Measurements from ENCODE around the gene ASXL2. TPM values are rescaled to one million over a fixed set of nuclear protein-coding genes. Genes with fewer than 3 reads are reported as not detected.

ASXL2 gene
- total and polyA plus RNA-seq, 2 of the 13 experiments (the other 11 are each of a cell fraction or from before 2014, with no cell fraction given): 12.1 to 19.2 TPM

DNA sequence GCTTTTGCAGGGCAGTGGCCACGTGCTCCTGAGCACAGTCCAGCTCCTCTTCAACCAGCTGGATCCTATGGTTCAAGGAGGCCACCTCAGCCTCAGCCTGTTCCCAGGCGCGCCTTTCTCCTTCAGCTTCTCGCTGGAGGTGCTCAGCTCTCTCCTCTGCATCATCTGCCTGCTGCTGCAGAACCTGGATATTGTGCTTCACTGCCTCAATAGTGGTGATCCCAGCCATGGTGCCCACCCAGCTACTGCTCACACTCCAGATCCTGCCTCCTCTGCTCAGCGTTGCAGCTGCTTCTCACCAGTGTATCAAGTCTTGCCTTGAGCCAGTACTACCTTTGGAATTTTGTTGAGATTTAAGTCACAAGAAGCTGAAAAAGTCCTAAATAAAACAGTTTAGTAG, 67.9 kb downstream of the ASXL2 start (continued):
- TF ChIP-seq CREM (IDR thresholded peaks at IDR 0.05): no peak
- no peak for TF ChIP-seq CREM (CRISPR knock-in tag; IDR thresholded peaks at IDR 0.05)

DNA sequence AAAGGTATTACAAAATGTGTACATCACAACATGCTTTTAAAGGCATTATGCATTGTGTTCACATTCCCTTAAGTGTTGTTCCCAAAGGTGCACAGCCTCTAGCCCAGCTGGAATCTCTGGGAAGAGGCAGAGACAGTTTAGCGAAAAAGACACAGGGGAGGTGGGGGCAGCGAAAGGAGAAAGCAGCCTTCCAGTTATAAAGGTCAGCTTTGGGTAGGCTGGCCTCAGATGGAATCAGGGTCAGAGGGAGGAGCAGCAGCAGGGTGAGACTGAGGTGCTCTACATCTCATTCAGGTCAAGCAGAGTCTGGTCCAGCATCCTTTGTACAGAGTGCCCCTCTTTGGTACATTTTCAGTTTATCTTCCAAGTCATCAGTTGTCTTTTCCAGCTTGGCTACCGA, 68.6 kb downstream of the ASXL2 start:
- no peaks in the 10 kb centered on the region for H3K9me3 ChIP-seq (ENCODE audit: low read length)
- no TSS peak for BruUV-seq (replicated peaks)
- WGBS (ENCODE audit: low lambda C conversion rate): 7% methylated on average over 3 of the region's 3 CpGs
- peaks cover 12 to 30% of the 10 kb centered on the region in 2 experiments for H3K36me3 ChIP-seq (replicated peaks in 1 of 2; ENCODE audit: control insufficient read depth in 1 of 2, insufficient read depth in 2 of 2, low read length in 2 of 2)
- peaks cover 34% of the 10 kb centered on the region for H3K79me2 ChIP-seq (ENCODE audit: insufficient read depth, low read length)
- peak overlapping the region; percentile 1; the same call in 1 of the 2 replicates for H3K9ac ChIP-seq (ENCODE audit: insufficient read depth, low read depth, low read length)
- CTCF ChIA-PET (ENCODE audit: low intra/inter-chr PET ratio, low total read pairs): no interaction called here
- H3K4me3 ChIP-seq (replicated peaks in 1 of 3; ENCODE audit: insufficient read depth in 1 of 3, low read depth in 2 of 3, low read length in 3 of 3): peak overlapping the region in 1 of 3 experiments; percentile 10; a peak in 1 of 6 replicates
- H2AFZ ChIP-seq (ENCODE audit: low read length): no peak overlapping the region
- peaks cover 49% of the 10 kb centered on the region for H3K4me1 ChIP-seq (ENCODE audit: insufficient read depth, low read length)
- H3K27me3 ChIP-seq (ENCODE audit: control insufficient read depth in 1 of 2, insufficient read depth in 2 of 2, low read length in 2 of 2): no peaks in the 10 kb centered on the region
- in situ Hi-C loops (cut with HindIII; ENCODE audit: extremely low pct_ligation_motif_present, low pct_unique_long_range_greater_than_20kb) (no loop called here), intact Hi-C loops (cut with micrococcal nuclease; ENCODE audit: unreplicated experiment) (no loop called here)
- DNase-seq (ENCODE audit: low spot score): peak; percentile 56
- H3K4me2 ChIP-seq (ENCODE audit: low read depth, low read length): peak overlapping the region; percentile 65
- peaks cover 2% of the 10 kb centered on the region; the same call in 1 of the 2 replicates for H4K20me1 ChIP-seq (ENCODE audit: insufficient read depth, low read length)
- peak; percentile 83 for ATAC-seq
- POLR2A ChIA-PET: interaction anchor here (1.6 to 2.5 kb wide), 2 partner anchors 19 to 69 kb away, joined by 5 to 7 read pairs; partner anchors contain the start of gene ASXL2
- peak; percentile 69 for FAIRE-seq
- H3K27ac ChIP-seq (ENCODE audit: extremely low read length, insufficient read depth, low read length): peak overlapping the region; percentile 79
- no peak for TF ChIP-seq RBM39 (IDR thresholded peaks at IDR 0.05; ENCODE audit: low read depth, low read length, poor library complexity, severe bottlenecking)
- TF ChIP-seq, protein P1, sequence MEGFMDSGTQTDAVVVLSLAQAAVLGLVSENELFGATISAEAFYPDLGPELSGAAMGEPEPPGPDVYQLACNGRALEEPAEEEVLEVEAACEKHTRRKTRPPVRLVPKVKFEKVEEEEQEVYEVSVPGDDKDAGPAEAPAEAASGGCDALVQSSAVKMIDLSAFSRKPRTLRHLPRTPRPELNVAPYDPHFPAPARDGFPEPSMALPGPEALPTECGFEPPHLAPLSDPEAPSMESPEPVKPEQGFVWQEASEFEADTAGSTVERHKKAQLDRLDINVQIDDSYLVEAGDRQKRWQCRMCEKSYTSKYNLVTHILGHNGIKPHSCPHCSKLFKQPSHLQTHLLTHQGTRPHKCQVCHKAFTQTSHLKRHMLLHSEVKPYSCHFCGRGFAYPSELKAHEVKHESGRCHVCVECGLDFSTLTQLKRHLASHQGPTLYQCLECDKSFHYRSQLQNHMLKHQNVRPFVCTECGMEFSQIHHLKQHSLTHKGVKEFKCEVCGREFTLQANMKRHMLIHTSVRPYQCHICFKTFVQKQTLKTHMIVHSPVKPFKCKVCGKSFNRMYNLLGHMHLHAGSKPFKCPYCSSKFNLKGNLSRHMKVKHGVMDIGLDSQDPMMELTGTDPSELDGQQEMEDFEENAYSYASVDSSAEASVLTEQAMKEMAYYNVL (CRISPR knock-in tag; IDR thresholded peaks at IDR 0.05; ENCODE audit: borderline replicate concordance): peak; percentile 44; the same call in 1 of the 2 replicates
- no peak for TF ChIP-seq ZFAT (CRISPR knock-in tag; conservative IDR thresholded peaks at IDR 0.05)
- TF ChIP-seq SIX1 (CRISPR knock-in tag; IDR thresholded peaks at IDR 0.05; ENCODE audit: borderline replicate concordance): no peak
- TF ChIP-seq, protein P2, sequence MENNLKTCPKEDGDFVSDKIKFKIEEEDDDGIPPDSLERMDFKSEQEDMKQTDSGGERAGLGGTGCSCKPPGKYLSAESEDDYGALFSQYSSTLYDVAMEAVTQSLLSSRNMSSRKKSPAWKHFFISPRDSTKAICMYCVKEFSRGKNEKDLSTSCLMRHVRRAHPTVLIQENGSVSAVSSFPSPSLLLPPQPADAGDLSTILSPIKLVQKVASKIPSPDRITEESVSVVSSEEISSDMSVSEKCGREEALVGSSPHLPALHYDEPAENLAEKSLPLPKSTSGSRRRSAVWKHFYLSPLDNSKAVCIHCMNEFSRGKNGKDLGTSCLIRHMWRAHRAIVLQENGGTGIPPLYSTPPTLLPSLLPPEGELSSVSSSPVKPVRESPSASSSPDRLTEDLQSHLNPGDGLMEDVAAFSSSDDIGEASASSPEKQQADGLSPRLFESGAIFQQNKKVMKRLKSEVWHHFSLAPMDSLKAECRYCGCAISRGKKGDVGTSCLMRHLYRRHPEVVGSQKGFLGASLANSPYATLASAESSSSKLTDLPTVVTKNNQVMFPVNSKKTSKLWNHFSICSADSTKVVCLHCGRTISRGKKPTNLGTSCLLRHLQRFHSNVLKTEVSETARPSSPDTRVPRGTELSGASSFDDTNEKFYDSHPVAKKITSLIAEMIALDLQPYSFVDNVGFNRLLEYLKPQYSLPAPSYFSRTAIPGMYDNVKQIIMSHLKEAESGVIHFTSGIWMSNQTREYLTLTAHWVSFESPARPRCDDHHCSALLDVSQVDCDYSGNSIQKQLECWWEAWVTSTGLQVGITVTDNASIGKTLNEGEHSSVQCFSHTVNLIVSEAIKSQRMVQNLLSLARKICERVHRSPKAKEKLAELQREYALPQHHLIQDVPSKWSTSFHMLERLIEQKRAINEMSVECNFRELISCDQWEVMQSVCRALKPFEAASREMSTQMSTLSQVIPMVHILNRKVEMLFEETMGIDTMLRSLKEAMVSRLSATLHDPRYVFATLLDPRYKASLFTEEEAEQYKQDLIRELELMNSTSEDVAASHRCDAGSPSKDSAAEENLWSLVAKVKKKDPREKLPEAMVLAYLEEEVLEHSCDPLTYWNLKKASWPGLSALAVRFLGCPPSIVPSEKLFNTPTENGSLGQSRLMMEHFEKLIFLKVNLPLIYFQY (CRISPR knock-in tag; IDR thresholded peaks at IDR 0.05; ENCODE audit: borderline replicate concordance): no peak
- TF ChIP-seq ZMYM4 (CRISPR knock-in tag; IDR thresholded peaks at IDR 0.05): peak; percentile 87
- peak; percentile 90 for TF ChIP-seq RARA (CRISPR knock-in tag; IDR thresholded peaks at IDR 0.05)
- TF ChIP-seq, protein P3, sequence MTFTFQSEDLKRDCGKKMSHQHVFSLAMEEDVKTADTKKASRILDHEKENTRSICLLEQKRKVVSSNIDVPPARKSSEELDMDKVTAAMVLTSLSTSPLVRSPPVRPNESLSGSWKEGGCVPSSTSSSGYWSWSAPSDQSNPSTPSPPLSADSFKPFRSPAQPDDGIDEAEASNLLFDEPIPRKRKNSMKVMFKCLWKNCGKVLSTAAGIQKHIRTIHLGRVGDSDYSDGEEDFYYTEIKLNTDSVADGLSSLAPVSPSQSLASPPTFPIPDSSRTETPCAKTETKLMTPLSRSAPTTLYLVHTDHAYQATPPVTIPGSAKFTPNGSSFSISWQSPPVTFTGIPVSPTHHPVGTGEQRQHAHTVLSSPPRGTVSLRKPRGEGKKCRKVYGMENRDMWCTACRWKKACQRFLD (CRISPR knock-in tag; IDR thresholded peaks at IDR 0.05; ENCODE audit: borderline replicate concordance): no peak
- TF ChIP-seq ZNF232 (CRISPR knock-in tag; IDR thresholded peaks at IDR 0.05; ENCODE audit: borderline replicate concordance): no peak
- peak; percentile 80 for TF ChIP-seq NR2F6 (IDR thresholded peaks at IDR 0.05)
- peak; percentile 92 for TF ChIP-seq NR2F6 (CRISPR knock-in tag; IDR thresholded peaks at IDR 0.05)
- TF ChIP-seq RXRA (CRISPR knock-in tag; IDR thresholded peaks at IDR 0.05): peak; percentile 80; the same call in 1 of the 2 replicates
- TF ChIP-seq HDAC2 (CRISPR knock-in tag; IDR thresholded peaks at IDR 0.05): peak; percentile 66
- TF ChIP-seq FOXJ3 (CRISPR knock-in tag; IDR thresholded peaks at IDR 0.05; ENCODE audit: borderline replicate concordance): no peak
